Lower lobe of right lung (tissue), 2 donors: ENCODE data around the gene FYN. TPM values are rescaled to one million over a fixed set of nuclear protein-coding genes. Genes with fewer than 3 reads are reported as not detected.

Experiments used
- ATAC-seq, 2 donors: fragments of 200-7000 bp; cut with Tn5 transposase; one replicate each; pipeline ENCODE4 v1.9.1; 2020 to 2022; ENCODE audit warnings: mild to moderate bottlenecking in 2 of 2, moderate library complexity in 2 of 2
- DNase-seq: peaks from one replicate; pipeline ENCODE4 v3.0.0-alpha.2; 2020
- H3K27ac ChIP-seq: fragments of 200-600 bp; one replicate; pipeline ENCODE4 v1.8.0; 2022
- H3K27me3 ChIP-seq: fragments of 200-600 bp; one replicate; pipeline ENCODE4 v1.8.0; 2022; ENCODE audit warnings: low read depth
- H3K36me3 ChIP-seq: fragments of 200-600 bp; one replicate; pipeline ENCODE4 v1.8.0; 2022; ENCODE audit warnings: mild to moderate bottlenecking
- H3K4me1 ChIP-seq: fragments of 200-600 bp; one replicate; pipeline ENCODE4 v1.8.0; 2022
- H3K4me3 ChIP-seq: fragments of 200-600 bp; one replicate; pipeline ENCODE4 v1.8.0; 2022; ENCODE audit warnings: mild to moderate bottlenecking
- H3K9me3 ChIP-seq: fragments of 200-600 bp; one replicate; pipeline ENCODE4 v1.8.0; 2022
- intact Hi-C: fragments of 100-400 bp; cut with DNase I; formaldehyde crosslinking; loops from one replicate; pipeline ENCODE4 v1.11.0; 2022
- total RNA-seq: library from RNA; stranded (reverse); fragmentation: NEBNext Ultra II Directional; extraction: Animal tissue kit (Norgen Biotek cat#: 25700); gene quantifications from one replicate; pipeline ENCODE4 v1.2.1, GENCODE V29; 2021
- TF ChIP-seq, protein P1 (sequence below): fragments of 200-600 bp; IDR thresholded peaks from one replicate; pipeline ENCODE4 v1.8.0; 2022; ENCODE audit warnings: antibody characterized with exemption, mild to moderate bottlenecking
- donor health status: DM: no; HTN: yes; CAD: no; lungs with severe emphysema.

FYN gene
- total RNA-seq, 1 donor from 2014 or later, result 99.2 TPM

DNA sequence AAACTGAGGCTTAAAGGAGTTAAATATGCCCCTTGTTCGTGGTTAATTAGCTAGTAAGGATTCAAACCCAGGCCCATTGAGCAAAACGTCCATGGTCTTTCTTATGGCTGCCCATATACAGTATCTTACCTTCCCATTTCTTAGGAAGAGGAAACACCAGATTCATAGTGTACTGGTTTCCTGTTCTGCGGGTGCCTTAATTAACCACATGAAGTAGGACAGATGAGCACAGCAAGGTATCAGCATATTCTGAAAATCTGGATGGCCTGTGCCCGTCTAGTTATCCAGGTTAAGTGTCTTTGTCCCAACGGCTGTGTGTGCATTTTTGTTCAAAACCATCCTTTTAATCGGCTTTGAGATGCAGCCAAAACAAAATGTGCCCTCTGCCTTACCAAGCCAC is 174.1 kb downstream of the FYN start:
- no peak overlapping the region for H3K4me3 ChIP-seq
- H3K9me3 ChIP-seq, result no peaks in the 10 kb centered on the region
- intact Hi-C loops, result no loop called here
- H3K27ac ChIP-seq, result no peak overlapping the region
- H3K36me3 ChIP-seq, result peaks cover 52% of the 10 kb centered on the region
- H3K4me1 ChIP-seq, result no peaks in the 10 kb centered on the region
- DNase-seq (no peak), ATAC-seq (no peak)
- TF ChIP-seq, protein P1, sequence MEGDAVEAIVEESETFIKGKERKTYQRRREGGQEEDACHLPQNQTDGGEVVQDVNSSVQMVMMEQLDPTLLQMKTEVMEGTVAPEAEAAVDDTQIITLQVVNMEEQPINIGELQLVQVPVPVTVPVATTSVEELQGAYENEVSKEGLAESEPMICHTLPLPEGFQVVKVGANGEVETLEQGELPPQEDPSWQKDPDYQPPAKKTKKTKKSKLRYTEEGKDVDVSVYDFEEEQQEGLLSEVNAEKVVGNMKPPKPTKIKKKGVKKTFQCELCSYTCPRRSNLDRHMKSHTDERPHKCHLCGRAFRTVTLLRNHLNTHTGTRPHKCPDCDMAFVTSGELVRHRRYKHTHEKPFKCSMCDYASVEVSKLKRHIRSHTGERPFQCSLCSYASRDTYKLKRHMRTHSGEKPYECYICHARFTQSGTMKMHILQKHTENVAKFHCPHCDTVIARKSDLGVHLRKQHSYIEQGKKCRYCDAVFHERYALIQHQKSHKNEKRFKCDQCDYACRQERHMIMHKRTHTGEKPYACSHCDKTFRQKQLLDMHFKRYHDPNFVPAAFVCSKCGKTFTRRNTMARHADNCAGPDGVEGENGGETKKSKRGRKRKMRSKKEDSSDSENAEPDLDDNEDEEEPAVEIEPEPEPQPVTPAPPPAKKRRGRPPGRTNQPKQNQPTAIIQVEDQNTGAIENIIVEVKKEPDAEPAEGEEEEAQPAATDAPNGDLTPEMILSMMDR, result no peak
- no peaks in the 10 kb centered on the region for H3K27me3 ChIP-seq

DNA sequence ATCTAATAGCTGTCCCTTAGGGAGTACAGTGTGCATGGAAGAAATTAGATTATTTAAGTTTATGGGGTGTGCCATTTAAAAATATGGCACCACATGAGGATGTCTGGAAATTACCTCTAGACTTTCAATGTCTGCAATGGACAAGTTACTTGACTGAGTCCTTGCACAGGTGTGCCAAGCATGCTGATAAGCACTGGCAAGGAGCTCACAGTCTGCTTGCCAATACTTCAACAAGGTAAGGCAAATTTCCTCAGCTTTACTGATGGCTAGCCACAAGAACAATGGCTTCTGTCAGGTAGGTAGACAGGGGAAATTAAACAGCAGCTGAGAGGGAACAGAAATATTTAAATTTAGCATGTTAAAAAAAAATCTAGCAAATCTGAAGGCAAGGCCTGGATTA is 176.4 kb downstream of the FYN start:
- intact Hi-C loops, result no loop called here

DNA sequence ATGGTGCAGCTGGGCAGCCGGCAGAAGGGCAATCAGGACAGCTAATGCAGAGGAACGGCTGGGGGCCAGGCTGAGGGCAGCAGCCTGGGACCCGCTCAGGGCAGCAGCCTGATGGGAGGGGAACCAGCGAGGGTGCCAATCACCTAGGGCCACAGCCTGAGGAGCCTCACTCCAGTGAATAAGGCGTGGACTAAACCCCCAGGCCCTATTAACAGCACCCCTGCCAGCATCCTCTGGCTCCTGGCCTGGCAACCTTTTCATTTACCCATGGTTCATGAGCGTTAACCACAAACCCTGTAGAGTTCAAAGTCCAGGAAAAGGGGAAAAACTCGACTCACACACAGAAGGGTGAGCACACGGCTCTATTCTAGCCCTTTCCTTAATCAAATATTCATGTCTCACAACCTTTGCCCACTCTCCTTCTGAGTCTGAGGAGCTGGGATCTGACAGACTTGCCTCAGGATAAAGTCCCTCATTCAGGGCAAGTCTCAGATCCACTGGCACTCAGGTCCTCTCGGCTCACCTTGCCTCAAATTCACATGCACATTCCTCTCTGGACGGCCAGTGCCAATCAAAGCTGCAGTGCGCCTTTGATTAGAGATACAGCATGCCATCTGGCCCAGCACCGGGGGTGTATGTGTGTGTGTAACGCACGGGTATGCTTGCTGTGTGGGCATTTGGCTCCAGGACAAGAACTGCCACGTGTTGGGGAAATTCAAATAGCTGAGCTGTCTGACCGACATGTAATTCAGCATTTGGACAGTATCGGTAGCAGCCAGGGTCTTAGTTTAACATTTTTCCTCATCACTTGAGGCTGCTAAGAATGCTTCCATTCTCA is 180.7 kb downstream of the FYN start:
- intact Hi-C loops, result no loop called here
- Histone ChIP-seq H3K27me3 (no peaks in the 10 kb centered on the region), H3K9me3 (no peaks in the 10 kb centered on the region), H3K36me3 (peaks cover 75% of the 10 kb centered on the region), H3K27ac (no peak overlapping the region), H3K4me1 (no peaks in the 10 kb centered on the region), H3K4me3 (no peak overlapping the region)
- no peak for ATAC-seq
- no peak for DNase-seq
- TF ChIP-seq, protein P1, result no peak

More for the DNA sequence above, 176.4 kb downstream of the FYN start:
- no peak overlapping the region for H3K4me3 ChIP-seq
- no peaks in the 10 kb centered on the region for H3K4me1 ChIP-seq
- TF ChIP-seq, protein P1, result no peak
- H3K27ac ChIP-seq, result no peak overlapping the region
- no peak for DNase-seq
- H3K36me3 ChIP-seq, result peaks cover 50% of the 10 kb centered on the region
- H3K9me3 ChIP-seq, result no peaks in the 10 kb centered on the region
- ATAC-seq, result no peak
- H3K27me3 ChIP-seq, result no peaks in the 10 kb centered on the region

DNA sequence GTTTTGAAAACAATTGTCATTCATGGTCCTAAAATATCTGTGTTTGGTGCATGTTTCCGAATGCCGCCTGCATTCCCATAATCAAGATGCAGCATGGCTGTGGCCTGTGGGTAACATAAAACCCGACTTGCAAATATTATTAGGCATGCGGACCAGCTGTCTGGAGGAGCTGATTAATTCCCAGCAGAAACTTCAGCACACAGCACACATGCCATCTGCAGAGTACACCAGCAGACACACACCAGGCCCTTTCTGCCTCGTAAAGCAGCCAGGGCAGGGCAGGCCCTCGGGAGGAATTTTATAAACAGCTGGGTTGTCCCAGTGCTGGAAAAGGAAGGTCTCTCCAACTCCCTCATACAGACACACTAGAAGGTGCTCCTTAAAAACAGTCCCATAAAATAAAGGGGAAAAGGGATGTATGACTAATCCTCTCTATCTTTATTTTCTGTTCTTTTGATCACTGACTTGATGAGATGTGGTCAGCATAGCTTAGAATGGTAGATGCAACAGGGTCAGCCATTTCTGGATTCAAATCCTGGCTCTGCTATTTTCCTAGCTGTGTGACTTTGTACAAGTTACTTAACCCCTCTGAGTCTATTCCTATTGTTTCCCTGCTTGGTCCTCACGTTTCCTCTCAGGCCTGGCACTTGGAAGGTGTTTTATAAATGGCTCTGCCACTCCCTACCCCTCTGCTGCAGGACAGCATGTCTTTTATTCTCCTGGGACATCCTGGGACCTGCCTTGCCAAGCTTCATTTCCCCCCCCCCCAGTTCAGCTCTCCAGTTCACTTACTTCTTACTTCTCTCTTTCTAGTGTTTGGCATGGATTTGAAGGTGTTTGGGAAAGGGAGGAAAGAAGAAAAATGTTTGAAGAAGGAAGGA is 181.7 kb downstream of the FYN start:
- Histone ChIP-seq H3K4me1 (no peaks in the 10 kb centered on the region), H3K27ac (no peak overlapping the region), H3K4me3 (no peak overlapping the region), H3K27me3 (no peaks in the 10 kb centered on the region), H3K9me3 (no peaks in the 10 kb centered on the region), H3K36me3 (peaks cover 72% of the 10 kb centered on the region)
- DNase-seq (no peak), ATAC-seq (peak in 1 of 2 donors; percentile 43)
- intact Hi-C loops, result no loop called here
- TF ChIP-seq, protein P1, result no peak

DNA sequence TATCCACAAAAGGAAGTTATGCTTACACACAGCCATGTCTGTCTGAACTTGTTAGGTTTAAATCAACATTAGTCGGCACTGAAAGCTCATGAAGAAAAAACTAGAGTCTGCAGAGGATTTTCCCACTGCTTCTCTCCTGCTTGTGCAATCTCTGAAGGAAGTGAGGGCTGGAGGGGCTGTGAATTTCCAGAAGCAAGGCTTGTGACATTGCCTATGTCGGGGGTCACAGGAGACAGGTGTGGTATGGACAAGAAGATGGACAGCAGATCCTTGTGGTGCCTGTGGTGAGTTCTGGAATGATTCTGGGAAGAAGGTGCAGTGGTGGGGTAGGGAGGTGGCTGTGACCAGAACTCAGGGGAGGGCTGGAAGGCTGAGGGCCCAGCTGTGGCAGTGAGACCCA is 183.3 kb downstream of the FYN start:
- TF ChIP-seq, protein P1, result no peak
- H3K4me1 ChIP-seq, result peaks cover 11% of the 10 kb centered on the region
- no peaks in the 10 kb centered on the region for H3K9me3 ChIP-seq
- intact Hi-C loops, result no loop called here
- DNase-seq (no peak), ATAC-seq (no peak)
- no peak overlapping the region for H3K27ac ChIP-seq
- H3K4me3 ChIP-seq, result no peak overlapping the region
- peaks cover 59% of the 10 kb centered on the region for H3K36me3 ChIP-seq
- H3K27me3 ChIP-seq, result no peaks in the 10 kb centered on the region
